Esophagus squamous epithelium (tissue), 5 donors: Measurements from ENCODE around the gene CA6. TPM values are rescaled to one million over a fixed set of nuclear protein-coding genes. Genes with fewer than 3 reads are reported as not detected.

Source experiments
- DNase-seq: peaks from one replicate; lab custom pipeline; 2025; lab: John Stamatoyannopoulos, UW
- H3K27ac ChIP-seq, 4 donors: fragments of 200-600 bp; sonication (generic); one replicate each; pipeline ENCODE4 v1.5.1; 2016 to 2019; ENCODE audit warnings: mild to moderate bottlenecking in 1 of 4
- H3K27me3 ChIP-seq, 4 donors: fragments of 200-600 bp; sonication (generic); 1 replicate in 3 of 4; 2 replicates in 1 of 4; pipeline versions ENCODE4 v1.5.1 to v1.6.0; 2017 to 2021; ENCODE audit warnings: antibody characterized with exemption in 1 of 4
- H3K36me3 ChIP-seq, 3 donors: fragments of 200-600 bp; sonication (generic); one replicate each; pipeline ENCODE4 v1.5.1; 2016 to 2019
- H3K4me1 ChIP-seq, 3 donors: fragments of 200-600 bp; sonication (generic); one replicate each; pipeline ENCODE4 v1.5.1; 2017 to 2019
- H3K4me3 ChIP-seq, 4 donors: fragments of 200-600 bp; sonication (generic); 1 replicate in 3 of 4; 2 replicates in 1 of 4; pipeline ENCODE4 v1.5.1; 2016 to 2019; ENCODE audit warnings: mild to moderate bottlenecking in 2 of 4, moderate library complexity in 1 of 4
- H3K9me3 ChIP-seq, 3 donors: fragments of 200-600 bp; sonication (generic); one replicate each; pipeline ENCODE4 v1.5.1; 2016 to 2019
- POLR2A ChIP-seq, 4 donors: fragments of 450-650 bp; IDR thresholded peaks; one replicate each; pipeline ENCODE4 v1.6.1; 2017; ENCODE audit warnings: antibody characterized with exemption in 4 of 4, mild to moderate bottlenecking in 4 of 4, moderate library complexity in 3 of 4
- WGBS, 2 donors: methylation state at CpG; one replicate each; pipeline ENCODE4 v1.1.5; 2018; 5-methylcytosine and 5-hydroxymethylcytosine counted together
- intact Hi-C: fragments of 100-400 bp; cut with DNase I; formaldehyde crosslinking; loops from one replicate; pipeline ENCODE4 v1.15.0; 2022
- total RNA-seq, 4 donors: library from RNA; depleted of rRNA; stranded (reverse); fragments of >200 nt; gene quantifications; one replicate each; pipeline ENCODE4 v1.1.0, GENCODE V29; 2016
- TF ChIP-seq, protein P1 (sequence below), 6 experiments: fragments of 450-650 bp in 4 of 6; fragments of 200-600 bp in 2 of 6; sonication (generic) in 2 of 6; IDR thresholded peaks; one replicate each; pipeline ENCODE4 v1.5.1; 2016 to 2019; ENCODE audit warnings: antibody characterized with exemption in 6 of 6, mild to moderate bottlenecking in 4 of 6, moderate library complexity in 4 of 6
- donor health status: DM: yes; HTN: yes; CAD: no.

Gene CA6
- total RNA-seq, 4 donors from 2014 or later: not detected

DNA sequence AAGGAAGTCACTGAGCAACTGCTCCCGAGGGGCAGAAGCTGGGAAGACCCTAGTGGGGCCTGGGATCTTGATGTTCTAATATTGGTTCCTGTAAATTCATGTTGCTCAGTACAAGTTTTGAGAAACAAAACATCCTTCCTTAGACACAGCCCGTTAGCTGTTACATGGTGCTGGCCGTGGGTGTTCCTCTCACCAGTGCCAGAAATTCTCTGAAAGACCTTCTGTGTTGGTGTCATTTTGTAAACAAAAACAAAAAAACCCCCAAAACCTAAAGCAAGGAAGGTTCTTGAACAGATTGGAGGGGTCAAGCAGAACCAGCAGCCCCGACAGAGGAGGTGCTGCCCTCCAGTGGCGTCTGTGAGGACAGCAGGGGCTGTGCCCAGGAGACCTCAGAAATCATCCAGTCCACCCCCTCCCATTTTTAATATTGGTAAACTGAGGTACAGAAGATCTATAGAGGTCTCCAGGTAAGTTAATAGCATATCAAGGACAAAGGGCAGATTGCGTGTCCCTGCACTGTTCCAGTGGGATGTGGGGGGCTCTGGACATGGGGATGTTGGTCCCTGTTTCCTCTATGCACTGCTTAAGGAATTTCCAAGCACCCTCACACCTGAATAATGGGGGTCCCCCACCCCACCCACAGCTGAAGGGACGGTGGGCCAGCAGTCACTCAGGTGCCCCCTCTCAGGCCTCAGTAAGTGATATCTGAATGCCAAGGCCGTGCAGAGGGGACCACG is 42.4 kb downstream of the CA6 start:
- Histone ChIP-seq H3K4me3 (no peak overlapping the region), H3K36me3 (no peaks in the 10 kb centered on the region), H3K4me1 (peaks cover 7 to 32% (median 13%) of the 10 kb centered on the region in 3 donors), H3K9me3 (no peaks in the 10 kb centered on the region), H3K27me3 (no peaks in the 10 kb centered on the region), H3K27ac (peak overlapping the region in 1 of 4 donors; percentile 35)
- no peak for TF ChIP-seq POLR2A (IDR thresholded peaks at IDR 0.05)
- TF ChIP-seq, protein P1, sequence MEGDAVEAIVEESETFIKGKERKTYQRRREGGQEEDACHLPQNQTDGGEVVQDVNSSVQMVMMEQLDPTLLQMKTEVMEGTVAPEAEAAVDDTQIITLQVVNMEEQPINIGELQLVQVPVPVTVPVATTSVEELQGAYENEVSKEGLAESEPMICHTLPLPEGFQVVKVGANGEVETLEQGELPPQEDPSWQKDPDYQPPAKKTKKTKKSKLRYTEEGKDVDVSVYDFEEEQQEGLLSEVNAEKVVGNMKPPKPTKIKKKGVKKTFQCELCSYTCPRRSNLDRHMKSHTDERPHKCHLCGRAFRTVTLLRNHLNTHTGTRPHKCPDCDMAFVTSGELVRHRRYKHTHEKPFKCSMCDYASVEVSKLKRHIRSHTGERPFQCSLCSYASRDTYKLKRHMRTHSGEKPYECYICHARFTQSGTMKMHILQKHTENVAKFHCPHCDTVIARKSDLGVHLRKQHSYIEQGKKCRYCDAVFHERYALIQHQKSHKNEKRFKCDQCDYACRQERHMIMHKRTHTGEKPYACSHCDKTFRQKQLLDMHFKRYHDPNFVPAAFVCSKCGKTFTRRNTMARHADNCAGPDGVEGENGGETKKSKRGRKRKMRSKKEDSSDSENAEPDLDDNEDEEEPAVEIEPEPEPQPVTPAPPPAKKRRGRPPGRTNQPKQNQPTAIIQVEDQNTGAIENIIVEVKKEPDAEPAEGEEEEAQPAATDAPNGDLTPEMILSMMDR (IDR thresholded peaks at IDR 0.05): peak; percentile 79 to 96 (median 86)
- intact Hi-C loops: loop anchor here (5.0 to 10.0 kb wide), 2 partner anchors 71 to 123 kb away; no protein-coding TSS in a partner anchor
- WGBS, 2 donors: 18 to 36% methylated on average over 6 to 9 of the region's 9 CpGs
- no peak for DNase-seq

DNA sequence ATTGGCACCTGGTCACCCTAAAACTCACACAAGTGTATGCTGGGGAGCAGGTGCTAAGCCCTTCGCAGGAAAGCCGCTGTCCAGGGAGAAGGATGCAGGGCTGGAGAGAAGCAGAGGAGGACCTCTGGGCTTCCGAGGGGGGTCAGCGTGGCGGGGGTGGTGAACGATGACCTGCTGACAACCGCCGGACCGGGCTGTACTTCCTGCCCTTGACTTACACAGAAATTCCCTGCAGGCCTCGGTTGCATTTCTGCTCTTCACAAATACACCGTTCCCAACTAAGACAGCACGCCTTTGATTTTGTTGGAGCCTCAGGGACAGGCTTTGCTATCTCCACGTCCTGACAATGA is 42.9 kb downstream of the CA6 start:
- intact Hi-C loops: loop anchor here (5.0 to 10.0 kb wide), 2 partner anchors 71 to 124 kb away; no protein-coding TSS in a partner anchor

GRCh38 chr1:8989061-8989460 is 43.4 kb downstream of the CA6 start:
- no peak for DNase-seq
- no peak for TF ChIP-seq POLR2A (IDR thresholded peaks at IDR 0.05)
- TF ChIP-seq, protein P1 (IDR thresholded peaks at IDR 0.05): no peak
- Histone ChIP-seq H3K4me1 (peaks cover 7 to 32% (median 13%) of the 10 kb centered on the region in 3 donors), H3K9me3 (no peaks in the 10 kb centered on the region), H3K36me3 (no peaks in the 10 kb centered on the region), H3K27ac (no peak overlapping the region), H3K27me3 (no peaks in the 10 kb centered on the region), H3K4me3 (no peak overlapping the region)
- intact Hi-C loops: loop anchor here (5.0 to 10.0 kb wide), 2 partner anchors 72 to 124 kb away; no protein-coding TSS in a partner anchor
- WGBS, 2 donors: 83% methylated on average over 1 of the region's 11 CpGs; no CpG with 5 or more reads in 1 of the 2 donors

More for the DNA sequence above, 42.9 kb downstream of the CA6 start:
- 74 to 93% methylated on average over 11 to 12 of the region's 13 CpGs for WGBS, 2 donors
- peaks cover 7 to 32% (median 13%) of the 10 kb centered on the region in 3 donors for H3K4me1 ChIP-seq
- DNase-seq: no peak
- TF ChIP-seq, protein P1 (IDR thresholded peaks at IDR 0.05): no peak
- TF ChIP-seq POLR2A (IDR thresholded peaks at IDR 0.05): no peak
- H3K4me3 ChIP-seq: no peak overlapping the region
- no peak overlapping the region for H3K27ac ChIP-seq
- no peaks in the 10 kb centered on the region for H3K9me3 ChIP-seq
- H3K36me3 ChIP-seq: no peaks in the 10 kb centered on the region
- no peaks in the 10 kb centered on the region for H3K27me3 ChIP-seq

DNA sequence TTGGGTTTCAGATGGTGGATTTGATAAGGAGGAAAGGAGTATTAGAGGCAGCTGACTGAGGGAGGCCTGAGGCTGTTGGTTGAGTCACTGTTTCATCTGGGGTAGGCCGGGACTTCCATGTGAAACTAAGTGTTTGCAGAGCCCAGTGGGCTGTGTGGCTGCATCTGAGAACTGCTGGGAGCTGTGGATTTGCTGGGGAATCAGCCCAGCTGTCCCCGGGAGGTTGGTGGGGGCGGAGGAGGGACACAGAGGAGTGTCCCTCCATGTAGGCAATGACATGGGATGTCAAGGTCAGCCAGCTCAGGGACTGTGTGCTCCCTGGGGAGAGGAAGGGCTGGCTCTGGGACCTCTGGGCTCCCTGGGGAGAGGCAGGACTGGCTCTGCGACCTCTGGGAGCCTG is 44.2 kb downstream of the CA6 start:
- TF ChIP-seq POLR2A (IDR thresholded peaks at IDR 0.05): no peak
- TF ChIP-seq, protein P1 (IDR thresholded peaks at IDR 0.05): no peak
- Histone ChIP-seq H3K27me3 (no peaks in the 10 kb centered on the region), H3K27ac (no peak overlapping the region), H3K4me1 (peaks cover 7 to 32% (median 13%) of the 10 kb centered on the region in 3 donors), H3K9me3 (no peaks in the 10 kb centered on the region), H3K36me3 (no peaks in the 10 kb centered on the region), H3K4me3 (no peak overlapping the region)
- intact Hi-C loops: loop anchor here (5.0 to 10.0 kb wide), 2 partner anchors 73 to 125 kb away; no protein-coding TSS in a partner anchor
- no peak for DNase-seq
- 67 to 82% methylated on average over 2 to 3 of the region's 4 CpGs for WGBS, 2 donors
